IMR-90 (cell line): ENCODE measurements around the gene ZBTB24.

ENCODE experiments used
- CEBPB ChIP-seq: IDR thresholded peaks from 2 replicates; pipeline ENCODE4 v1.6.1; 2012; ENCODE audit warnings: low read depth, low read length, improper control_type of control experiment
- FOS ChIP-seq: fragments of 150-350 bp; IDR thresholded peaks from 2 replicates; pipeline ENCODE4 v1.6.1; 2016; ENCODE audit warnings: low read depth, low read length
- MAFK ChIP-seq: IDR thresholded peaks from 2 replicates; pipeline ENCODE4 v1.6.1; 2012; ENCODE audit warnings: low read depth, low read length, improper control_type of control experiment
- MXI1 ChIP-seq: IDR thresholded peaks from 2 replicates; pipeline ENCODE4 v1.6.1; 2012; ENCODE audit warnings: low read depth, mild to moderate bottlenecking, low read length, moderate library complexity, borderline replicate concordance
- RCOR1 ChIP-seq: IDR thresholded peaks from 2 replicates; pipeline ENCODE4 v1.6.1; 2012; ENCODE audit warnings: mild to moderate bottlenecking, low read length, improper control_type of control experiment; ENCODE audit not compliant: insufficient replicate concordance
- SMC3 ChIP-seq: fragments of 150-350 bp; IDR thresholded peaks from 2 replicates; pipeline ENCODE4 v1.6.1; 2016; ENCODE audit warnings: low read depth, mild to moderate bottlenecking, antibody characterized with exemption, low read length, moderate library complexity
- TF ChIP-seq, protein P1 (sequence below): conservative IDR thresholded peaks from 2 replicates; pipeline ENCODE4 v1.5.1; 2012; ENCODE audit warnings: mild to moderate bottlenecking, low read depth, low read length, improper control_type of control experiment
- TF ChIP-seq, protein P2 (sequence below): fragments of 150-350 bp; IDR thresholded peaks from 2 replicates; pipeline ENCODE4 v1.6.1; 2017; ENCODE audit warnings: mild to moderate bottlenecking, antibody characterized with exemption, low read length, low read depth

DNA sequence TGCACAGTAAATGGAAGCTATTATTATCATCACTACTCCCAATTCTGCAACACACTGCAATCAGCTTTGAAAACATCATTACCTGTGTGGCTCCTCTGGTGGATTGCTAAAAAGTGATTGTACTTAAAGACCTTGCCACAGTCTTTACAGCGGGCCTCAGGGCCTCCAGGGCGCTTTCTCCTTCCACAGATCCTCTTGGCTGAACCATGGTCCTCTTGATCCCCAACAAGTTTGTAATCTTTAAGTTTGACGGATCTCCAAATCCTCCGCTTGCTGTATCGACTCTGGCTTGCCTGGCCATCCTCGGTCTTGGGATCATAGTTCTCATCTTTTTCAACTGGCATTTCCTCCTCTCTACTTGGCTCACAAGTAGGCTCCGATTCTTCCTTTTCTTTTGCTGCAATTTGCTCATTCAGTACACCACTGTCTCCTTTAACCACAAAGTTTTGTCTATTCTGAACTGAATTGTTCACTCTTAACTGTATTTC, 2.0 kb downstream of the ZBTB24 start:
- TF ChIP-seq SMC3 (no peak), CEBPB (no peak), MXI1 (no peak), MAFK (no peak), FOS (no peak), RCOR1 (no peak)
- TF ChIP-seq, protein P1, sequence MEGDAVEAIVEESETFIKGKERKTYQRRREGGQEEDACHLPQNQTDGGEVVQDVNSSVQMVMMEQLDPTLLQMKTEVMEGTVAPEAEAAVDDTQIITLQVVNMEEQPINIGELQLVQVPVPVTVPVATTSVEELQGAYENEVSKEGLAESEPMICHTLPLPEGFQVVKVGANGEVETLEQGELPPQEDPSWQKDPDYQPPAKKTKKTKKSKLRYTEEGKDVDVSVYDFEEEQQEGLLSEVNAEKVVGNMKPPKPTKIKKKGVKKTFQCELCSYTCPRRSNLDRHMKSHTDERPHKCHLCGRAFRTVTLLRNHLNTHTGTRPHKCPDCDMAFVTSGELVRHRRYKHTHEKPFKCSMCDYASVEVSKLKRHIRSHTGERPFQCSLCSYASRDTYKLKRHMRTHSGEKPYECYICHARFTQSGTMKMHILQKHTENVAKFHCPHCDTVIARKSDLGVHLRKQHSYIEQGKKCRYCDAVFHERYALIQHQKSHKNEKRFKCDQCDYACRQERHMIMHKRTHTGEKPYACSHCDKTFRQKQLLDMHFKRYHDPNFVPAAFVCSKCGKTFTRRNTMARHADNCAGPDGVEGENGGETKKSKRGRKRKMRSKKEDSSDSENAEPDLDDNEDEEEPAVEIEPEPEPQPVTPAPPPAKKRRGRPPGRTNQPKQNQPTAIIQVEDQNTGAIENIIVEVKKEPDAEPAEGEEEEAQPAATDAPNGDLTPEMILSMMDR: no peak
- TF ChIP-seq, protein P2, sequence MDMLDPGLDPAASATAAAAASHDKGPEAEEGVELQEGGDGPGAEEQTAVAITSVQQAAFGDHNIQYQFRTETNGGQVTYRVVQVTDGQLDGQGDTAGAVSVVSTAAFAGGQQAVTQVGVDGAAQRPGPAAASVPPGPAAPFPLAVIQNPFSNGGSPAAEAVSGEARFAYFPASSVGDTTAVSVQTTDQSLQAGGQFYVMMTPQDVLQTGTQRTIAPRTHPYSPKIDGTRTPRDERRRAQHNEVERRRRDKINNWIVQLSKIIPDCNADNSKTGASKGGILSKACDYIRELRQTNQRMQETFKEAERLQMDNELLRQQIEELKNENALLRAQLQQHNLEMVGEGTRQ: no peak
